Gastroesophageal sphincter (tissue), 4 donors: Measurements from ENCODE around the gene KLF3. TPM values are rescaled to one million over a fixed set of nuclear protein-coding genes. Genes with fewer than 3 reads are reported as not detected.

ENCODE experiments used
- ATAC-seq: fragments of 150-250 bp; one replicate; pipeline ENCODE4 v1.9.1; 2016; ENCODE audit warnings: mild to moderate bottlenecking, moderate library complexity
- H3K27ac ChIP-seq, 4 donors: fragments of 200-600 bp; sonication (generic) in 3 of 4; 1 replicate in 3 of 4; 2 replicates in 1 of 4; pipeline ENCODE4 v1.5.1; 2016 to 2019
- H3K27me3 ChIP-seq: fragments of 200-600 bp; sonication (generic); one replicate; pipeline ENCODE4 v1.5.1; 2019
- H3K36me3 ChIP-seq, 2 donors: fragments of 200-600 bp; sonication (generic); one replicate each; pipeline ENCODE4 v1.5.1; 2019; ENCODE audit warnings: control low read depth in 1 of 2
- H3K4me1 ChIP-seq, 3 donors: fragments of 200-600 bp; sonication (generic); 1 replicate in 2 of 3; 2 replicates in 1 of 3; pipeline ENCODE4 v1.5.1; 2016 to 2019; ENCODE audit warnings: control low read depth in 2 of 3
- H3K4me3 ChIP-seq, 2 donors: fragments of 200-600 bp; sonication (generic); one replicate each; pipeline ENCODE4 v1.5.1; 2019; ENCODE audit warnings: mild to moderate bottlenecking in 1 of 2, moderate library complexity in 1 of 2
- H3K9me3 ChIP-seq, 3 donors: fragments of 200-600 bp; sonication (generic); one replicate each; pipeline ENCODE4 v1.5.1; 2017 to 2019; ENCODE audit warnings: control low read depth in 2 of 3
- CTCF ChIP-seq, 4 experiments: fragments of 200-600 bp in 2 of 4; fragments of 450-650 bp in 2 of 4; sonication (generic) in 1 of 4; IDR thresholded peaks; one replicate each; pipeline ENCODE4 v1.5.1; 2017 to 2019; ENCODE audit warnings: antibody characterized with exemption in 4 of 4, mild to moderate bottlenecking in 2 of 4, moderate library complexity in 2 of 4
- EP300 ChIP-seq: sonication (generic); formaldehyde crosslinking; IDR thresholded peaks from one replicate; pipeline ENCODE4 v1.6.1; 2017; ENCODE audit warnings: antibody characterized with exemption, mild to moderate bottlenecking
- POLR2A ChIP-seq, 2 donors: fragments of 450-650 bp; IDR thresholded peaks; one replicate each; pipeline ENCODE4 v1.6.1; 2017; ENCODE audit warnings: antibody characterized with exemption in 2 of 2, mild to moderate bottlenecking in 2 of 2, moderate library complexity in 1 of 2
- POLR2AphosphoS5 ChIP-seq: sonication (generic); formaldehyde crosslinking; IDR thresholded peaks from one replicate; pipeline ENCODE4 v1.6.1; 2017; ENCODE audit warnings: antibody characterized with exemption
- WGBS, 2 donors: methylation state at CpG; one replicate each; pipeline ENCODE4 v1.1.5; 2018; ENCODE audit warnings: low coverage in 1 of 2; 5-methylcytosine and 5-hydroxymethylcytosine counted together
- total RNA-seq, 4 donors: library from RNA; depleted of rRNA; stranded (reverse); fragments of >200 nt; gene quantifications; one replicate each; pipeline ENCODE4 v1.1.0, GENCODE V29; 2016

Gene KLF3
- total RNA-seq = 10 to 100 TPM; 40.0 to 55.5 (median 43.5) TPM

GRCh38 chr4:38663801-38664705 lies at the start of gene KLF3:
Gene KLF3, plus strand, starts transcription at chr4:38664199. Its CDS starts 16,427 bp downstream, at chr4:38680626.
- Histone ChIP-seq H3K4me3 (peak within 1 kb of the TSS; percentile 87 to 100), H3K9me3 (no peaks in the 10 kb centered on the region), H3K4me1 (peaks cover 0 to 57% (median 10%) of the 10 kb centered on the region in 3 donors), H3K27me3 (no peaks in the 10 kb centered on the region), H3K27ac (peak within 1 kb of the TSS; percentile 98 to 100 (median 99)), H3K36me3 (no peaks in the 10 kb centered on the region)
- no CpG with 5 or more reads among the region's 110 CpGs for WGBS, 2 donors
- ATAC-seq = peak; percentile 88
- TF ChIP-seq EP300 (no peak), POLR2AphosphoS5 (peak; percentile 86), POLR2A (IDR thresholded peaks at IDR 0.05) (peak; percentile 96 to 97)

- 48 to 71% methylated on average over 2 to 4 of the region's 4 CpGs for WGBS, 2 donors
- TF ChIP-seq POLR2AphosphoS5 = no peak
- TF ChIP-seq CTCF (IDR thresholded peaks at IDR 0.05) = no peak
- no peak for TF ChIP-seq EP300
- no peak for TF ChIP-seq POLR2A (IDR thresholded peaks at IDR 0.05)
- Histone ChIP-seq H3K27ac (peak overlapping the region in 1 of 4 donors; percentile 27), H3K4me1 (peaks cover 6 to 33% (median 8%) of the 10 kb centered on the region in 3 donors), H3K27me3 (no peaks in the 10 kb centered on the region), H3K36me3 (no peaks in the 10 kb centered on the region), H3K9me3 (no peaks in the 10 kb centered on the region), H3K4me3 (no peak overlapping the region)
- ATAC-seq = no peak
These were observed 49.8 kb upstream of the KLF3 start for GRCh38 chr4:38614231-38614630.

- Histone ChIP-seq H3K36me3 (no peaks in the 10 kb centered on the region), H3K4me3 (no peak overlapping the region), H3K27me3 (no peaks in the 10 kb centered on the region), H3K27ac (no peak overlapping the region), H3K9me3 (no peaks in the 10 kb centered on the region), H3K4me1 (peaks cover 8 to 36% (median 11%) of the 10 kb centered on the region in 3 donors)
- ATAC-seq = no peak
- whole genome bisulfite sequencing, 2 donors = 100% methylated on average over 5 of the region's 5 CpGs; no CpG with 5 or more reads in 1 of the 2 donors
- no peak for TF ChIP-seq POLR2A (IDR thresholded peaks at IDR 0.05)
- no peak for TF ChIP-seq POLR2AphosphoS5
- no peak for TF ChIP-seq EP300
- no peak for TF ChIP-seq CTCF (IDR thresholded peaks at IDR 0.05)
These were observed 48.2 kb upstream of the KLF3 start for GRCh38 chr4:38615847-38616246.

- WGBS, 2 donors = 90 to 98% methylated on average over 3 of the region's 3 CpGs
- H3K4me3 ChIP-seq = no peak overlapping the region
- H3K36me3 ChIP-seq = no peaks in the 10 kb centered on the region
- peaks cover 3 to 20% (median 14%) of the 10 kb centered on the region in 3 donors for H3K4me1 ChIP-seq
- no peak overlapping the region for H3K27ac ChIP-seq
- TF ChIP-seq POLR2AphosphoS5 (no peak), CTCF (IDR thresholded peaks at IDR 0.05) (no peak)
- H3K27me3 ChIP-seq = no peaks in the 10 kb centered on the region
- no peaks in the 10 kb centered on the region for H3K9me3 ChIP-seq
- ATAC-seq = no peak
These were observed 45.5 kb upstream of the KLF3 start for GRCh38 chr4:38618505-38618904.

- TF ChIP-seq POLR2A (IDR thresholded peaks at IDR 0.05) = no peak
- no peak for TF ChIP-seq CTCF (IDR thresholded peaks at IDR 0.05)
- no peak for TF ChIP-seq EP300
- no peak for TF ChIP-seq POLR2AphosphoS5
- Histone ChIP-seq H3K4me3 (no peak overlapping the region), H3K27me3 (no peaks in the 10 kb centered on the region), H3K36me3 (no peaks in the 10 kb centered on the region), H3K9me3 (no peaks in the 10 kb centered on the region), H3K4me1 (peaks cover 0 to 12% (median 8%) of the 10 kb centered on the region in 3 donors), H3K27ac (no peak overlapping the region)
- WGBS, 2 donors = 96 to 100% methylated on average over 3 of the region's 3 CpGs
- no peak for ATAC-seq
These were observed 44.7 kb upstream of the KLF3 start for GRCh38 chr4:38619316-38619715.
